ENCODE results near the gene MED26. TPM values are rescaled to one million over a fixed set of nuclear protein-coding genes. Genes with fewer than 3 reads are reported as not detected.

MED26 gene
- total and polyA plus RNA-seq, 9 donors, result 5.3 to 8.0 (median 6.8) TPM

Other genes starting within 250 kb of the MED26 start
- 9.3 TPM for gene EPS15L1, start 156.2 kb downstream of the MED26 start, total RNA-seq
- 10 to 100 TPM; 19.1 to 27.7 (median 23.1) TPM for gene EPS15L1, start 156.2 kb downstream of the MED26 start, polyA plus RNA-seq (ENCODE audit: insufficient read depth in 1 of 8, insufficient read length in 8 of 8, low replicate concordance in 1 of 8)
- gene CALR3, start 132.0 kb downstream of the MED26 start, total RNA-seq, result not detected
- under 1 TPM in 2 of 8 donors, not detected in 6; 0.17 to 0.22 TPM for gene CALR3, start 132.0 kb downstream of the MED26 start, polyA plus RNA-seq (ENCODE audit: insufficient read depth in 1 of 8, insufficient read length in 8 of 8, low replicate concordance in 1 of 8)
- gene C19orf44, start 131.8 kb downstream of the MED26 start, total RNA-seq, result 2.8 TPM
- gene C19orf44, start 131.8 kb downstream of the MED26 start, polyA plus RNA-seq (ENCODE audit: insufficient read depth in 1 of 8, insufficient read length in 8 of 8, low replicate concordance in 1 of 8), result 1 to 10 TPM; 6.0 to 9.3 (median 8.4) TPM
- gene CHERP, start 85.8 kb downstream of the MED26 start, total RNA-seq, result 3.5 TPM
- gene CHERP, start 85.8 kb downstream of the MED26 start, polyA plus RNA-seq (ENCODE audit: insufficient read depth in 1 of 8, insufficient read length in 8 of 8, low replicate concordance in 1 of 8), result 10 to 100 TPM; 25.1 to 42.4 (median 36.8) TPM
- 16.1 TPM for gene SLC35E1, start 55.8 kb downstream of the MED26 start, total RNA-seq
- gene SLC35E1, start 55.8 kb downstream of the MED26 start, polyA plus RNA-seq (ENCODE audit: insufficient read depth in 1 of 8, insufficient read length in 8 of 8, low replicate concordance in 1 of 8), result 10 to 100 TPM; 24.0 to 34.7 (median 28.7) TPM
- 70.1 TPM for gene SMIM7, start 31.9 kb upstream of the MED26 start, total RNA-seq
- gene SMIM7, start 31.9 kb upstream of the MED26 start, polyA plus RNA-seq (ENCODE audit: insufficient read depth in 1 of 8, insufficient read length in 8 of 8, low replicate concordance in 1 of 8), result 10 to 100 TPM; 50.4 to 66.8 (median 56.7) TPM
- 86.7 TPM for gene TMEM38A, start 32.9 kb upstream of the MED26 start, total RNA-seq
- gene TMEM38A, start 32.9 kb upstream of the MED26 start, polyA plus RNA-seq (ENCODE audit: insufficient read depth in 1 of 8, insufficient read length in 8 of 8, low replicate concordance in 1 of 8), result 100 to 1,000 TPM in 7 of 8 donors, 10 to 100 TPM in 1; 78.3 to 175 (median 123) TPM
- 0.09 TPM for gene NWD1, start 91.6 kb upstream of the MED26 start, total RNA-seq
- under 1 TPM; 0.06 to 0.19 (median 0.09) TPM for gene NWD1, start 91.6 kb upstream of the MED26 start, polyA plus RNA-seq (ENCODE audit: insufficient read depth in 1 of 8, insufficient read length in 8 of 8, low replicate concordance in 1 of 8)
- gene SIN3B, start 201.2 kb upstream of the MED26 start, total RNA-seq, result 15.0 TPM
- 10 to 100 TPM; 30.6 to 50.1 (median 40.9) TPM for gene SIN3B, start 201.2 kb upstream of the MED26 start, polyA plus RNA-seq (ENCODE audit: insufficient read depth in 1 of 8, insufficient read length in 8 of 8, low replicate concordance in 1 of 8)